Measurements from ENCODE around the gene KPNA3. TPM values are rescaled to one million over a fixed set of nuclear protein-coding genes. Genes with fewer than 3 reads are reported as not detected.

KPNA3 gene
- total and polyA plus RNA-seq, 2 experiments from 2014 or later = 29.8 to 36.4 TPM

- no peak overlapping the region for H3K27ac ChIP-seq
- in situ Hi-C loops (cut with MboI) = no loop called here
- H3K36me3 ChIP-seq (ENCODE audit: low read depth) = peaks cover 17% of the 10 kb centered on the region
- no peaks in the 10 kb centered on the region for H3F3A ChIP-seq (ENCODE audit: insufficient read depth)
- no peak overlapping the region for H3K9ac ChIP-seq
- no peak overlapping the region for H3K4me3 ChIP-seq
- H3K4me2 ChIP-seq (ENCODE audit: unreplicated experiment) = no peak overlapping the region
- no peaks in the 10 kb centered on the region for H3K9me3 ChIP-seq (ENCODE audit: low read depth)
- no peaks in the 10 kb centered on the region for H3K9me2 ChIP-seq (ENCODE audit: insufficient read depth)
- H3K4me1 ChIP-seq (ENCODE audit: insufficient read depth) = 0 out of 2 replicates have a peak, but pooled peaks cover 7% of the 10 kb centered on the region
- peaks cover 6% of the 10 kb centered on the region; the same call in 1 of the 2 replicates for H4K20me1 ChIP-seq (ENCODE audit: insufficient read depth)
- H3K79me2 ChIP-seq (ENCODE audit: insufficient read depth) = peaks cover 80% of the 10 kb centered on the region
- no peak for DNase-seq
- no peaks in the 10 kb centered on the region for H3K27me3 ChIP-seq (replicated peaks; ENCODE audit: insufficient read depth)
- WGBS, 2 experiments (ENCODE audit: low coverage in 1 of 2, low lambda C conversion rate in 2 of 2, missing lambda C conversion rate in 2 of 2) = 83 to 91% methylated on average over 5 of the region's 5 CpGs
- no peak overlapping the region for H2AFZ ChIP-seq
- no peak for TF ChIP-seq EZH2phosphoT487 (IDR thresholded peaks at IDR 0.05; ENCODE audit: insufficient read depth, low read depth)
- TF ChIP-seq EZH2 (IDR thresholded peaks at IDR 0.05; ENCODE audit: insufficient read depth, poor library complexity, severe bottlenecking) = no peak
Observed at GRCh38 chr13:49746111-49746510, 46.4 kb downstream of the KPNA3 start.

DNA sequence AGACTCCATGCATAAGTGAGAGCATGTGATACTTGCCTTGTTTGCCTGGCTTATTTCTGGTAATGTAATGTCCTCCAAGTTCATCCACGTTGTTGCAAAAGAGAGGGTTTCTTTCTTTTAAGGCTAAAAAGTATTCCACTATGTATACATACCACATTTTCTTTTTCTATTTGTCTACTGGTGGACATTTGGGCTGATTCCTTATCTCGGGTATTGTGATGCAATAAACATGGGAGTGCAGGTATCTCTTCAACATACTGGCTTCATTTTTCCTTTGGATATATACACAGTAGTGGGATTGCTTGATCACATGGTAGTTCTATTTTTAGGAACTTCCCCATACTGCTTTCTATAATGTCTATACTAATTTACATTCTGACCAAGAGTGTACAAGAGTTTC lies 51.6 kb downstream of the KPNA3 start:
- Histone ChIP-seq H3K9ac (no peak overlapping the region), H3K27ac (no peak overlapping the region), H3K79me2 (ENCODE audit: insufficient read depth) (peaks cover 35% of the 10 kb centered on the region; the same call in 1 of the 2 replicates), H3K9me3 (ENCODE audit: low read depth) (no peaks in the 10 kb centered on the region), H3K4me3 (no peak overlapping the region), H3K27me3 (replicated peaks; ENCODE audit: insufficient read depth) (no peaks in the 10 kb centered on the region), H3K4me2 (ENCODE audit: unreplicated experiment) (no peak overlapping the region), H3F3A (ENCODE audit: insufficient read depth) (no peaks in the 10 kb centered on the region), H2AFZ (no peak overlapping the region), H4K20me1 (ENCODE audit: insufficient read depth) (no peaks in the 10 kb centered on the region), H3K4me1 (ENCODE audit: insufficient read depth) (no peaks in the 10 kb centered on the region), H3K9me2 (ENCODE audit: insufficient read depth) (no peaks in the 10 kb centered on the region), H3K36me3 (ENCODE audit: low read depth) (peaks cover 30% of the 10 kb centered on the region)
- DNase-seq = no peak
- in situ Hi-C loops (cut with MboI) = no loop called here
- 74 to 85% methylated on average over 2 of the region's 2 CpGs for WGBS, 2 experiments (ENCODE audit: low coverage in 1 of 2, low lambda C conversion rate in 2 of 2, missing lambda C conversion rate in 2 of 2)
- TF ChIP-seq EZH2phosphoT487 (IDR thresholded peaks at IDR 0.05; ENCODE audit: insufficient read depth, low read depth) (no peak), EZH2 (IDR thresholded peaks at IDR 0.05; ENCODE audit: insufficient read depth, poor library complexity, severe bottlenecking) (no peak)

DNA sequence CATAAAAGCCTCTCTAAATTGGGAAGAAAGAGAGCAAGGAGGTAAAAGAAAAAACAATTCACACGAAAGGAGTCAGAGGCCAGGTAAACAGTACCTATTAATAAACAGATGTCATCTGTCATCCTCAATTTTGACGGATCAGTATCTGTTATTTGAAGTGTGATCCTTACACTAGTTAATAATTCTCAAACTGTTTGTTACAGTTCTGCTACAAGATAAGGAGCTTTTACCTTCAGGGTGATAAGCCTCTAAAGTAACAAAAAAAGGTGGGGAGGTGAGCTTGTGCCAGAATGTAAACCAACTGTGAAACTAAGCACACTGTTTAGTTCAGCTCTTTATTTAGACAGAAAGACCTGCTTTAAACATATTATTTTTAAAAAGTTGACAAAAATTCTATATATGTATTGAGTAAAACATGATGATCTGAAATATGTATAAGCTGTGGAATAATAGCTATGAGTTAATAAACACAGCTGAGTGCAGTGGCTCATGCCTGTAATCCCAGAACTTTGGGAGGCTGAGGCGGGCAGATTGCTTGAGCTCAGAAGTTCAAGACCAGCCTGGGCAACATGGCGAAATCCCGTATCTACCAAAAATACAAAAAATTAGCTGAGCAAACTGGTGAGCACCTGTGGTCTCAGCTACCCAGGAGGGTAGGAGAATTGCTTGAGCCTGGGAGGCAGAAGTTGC lies 52.8 kb downstream of the KPNA3 start:
- no peak overlapping the region for H3K4me2 ChIP-seq (ENCODE audit: unreplicated experiment)
- H4K20me1 ChIP-seq (ENCODE audit: insufficient read depth) = no peaks in the 10 kb centered on the region
- no peak overlapping the region for H3K4me3 ChIP-seq
- H3K27ac ChIP-seq = no peak overlapping the region
- no peaks in the 10 kb centered on the region for H3K4me1 ChIP-seq (ENCODE audit: insufficient read depth)
- H3K9ac ChIP-seq = no peak overlapping the region
- no peaks in the 10 kb centered on the region for H3K27me3 ChIP-seq (replicated peaks; ENCODE audit: insufficient read depth)
- no peak overlapping the region for H2AFZ ChIP-seq
- no peaks in the 10 kb centered on the region for H3K9me3 ChIP-seq (ENCODE audit: low read depth)
- in situ Hi-C loops (cut with MboI) = no loop called here
- TF ChIP-seq EZH2 (IDR thresholded peaks at IDR 0.05; ENCODE audit: insufficient read depth, poor library complexity, severe bottlenecking) (no peak), EZH2phosphoT487 (IDR thresholded peaks at IDR 0.05; ENCODE audit: insufficient read depth, low read depth) (no peak)
- H3K79me2 ChIP-seq (ENCODE audit: insufficient read depth) = peaks cover 35% of the 10 kb centered on the region; the same call in 1 of the 2 replicates
- H3K36me3 ChIP-seq (ENCODE audit: low read depth) = peaks cover 21% of the 10 kb centered on the region
- H3K9me2 ChIP-seq (ENCODE audit: insufficient read depth) = no peaks in the 10 kb centered on the region
- DNase-seq = no peak
- no peaks in the 10 kb centered on the region for H3F3A ChIP-seq (ENCODE audit: insufficient read depth)
- 96 to 100% methylated on average over 5 of the region's 5 CpGs for WGBS, 2 experiments (ENCODE audit: low coverage in 1 of 2, low lambda C conversion rate in 2 of 2, missing lambda C conversion rate in 2 of 2)

- peak; percentile 2 for DNase-seq
- no peak overlapping the region for H3K9ac ChIP-seq
- in situ Hi-C loops (cut with MboI) = no loop called here
- no peak overlapping the region for H3K4me2 ChIP-seq (ENCODE audit: unreplicated experiment)
- TF ChIP-seq EZH2 (IDR thresholded peaks at IDR 0.05; ENCODE audit: insufficient read depth, poor library complexity, severe bottlenecking) = no peak
- no peak for TF ChIP-seq EZH2phosphoT487 (IDR thresholded peaks at IDR 0.05; ENCODE audit: insufficient read depth, low read depth)
- peaks cover 12% of the 10 kb centered on the region; the same call in 1 of the 2 replicates for H3K79me2 ChIP-seq (ENCODE audit: insufficient read depth)
- H3K27ac ChIP-seq = no peak overlapping the region
- H4K20me1 ChIP-seq (ENCODE audit: insufficient read depth) = no peaks in the 10 kb centered on the region
- no peak overlapping the region for H2AFZ ChIP-seq
- H3K27me3 ChIP-seq (replicated peaks; ENCODE audit: insufficient read depth) = no peaks in the 10 kb centered on the region
- H3K9me3 ChIP-seq (ENCODE audit: low read depth) = no peaks in the 10 kb centered on the region
- H3K9me2 ChIP-seq (ENCODE audit: insufficient read depth) = no peaks in the 10 kb centered on the region
- peaks cover 4% of the 10 kb centered on the region; the same call in 1 of the 2 replicates for H3K36me3 ChIP-seq (ENCODE audit: low read depth)
- WGBS, 2 experiments (ENCODE audit: low coverage in 1 of 2, low lambda C conversion rate in 2 of 2, missing lambda C conversion rate in 2 of 2) = 95 to 96% methylated on average over 12 of the region's 12 CpGs
- H3K4me3 ChIP-seq = no peak overlapping the region
- peaks cover 5% of the 10 kb centered on the region; the same call in 1 of the 2 replicates for H3F3A ChIP-seq (ENCODE audit: insufficient read depth)
- peaks cover 9% of the 10 kb centered on the region for H3K4me1 ChIP-seq (ENCODE audit: insufficient read depth)
Observed at GRCh38 chr13:49733181-49733951, 59.1 kb downstream of the KPNA3 start.

All from GM23248 (cell line).